LNCAP (cell line): Measurements from ENCODE around the gene CAMK2N1.

Source experiments
- CTCF ChIP-seq: fragments of 450-650 bp; IDR thresholded peaks from 2 replicates; pipeline ENCODE4 v1.5.1; 2017; ENCODE audit warnings: mild to moderate bottlenecking

CAMK2N1 gene

GRCh38 chr1:20499718-20500117 lies 13.7 kb upstream of the CAMK2N1 start:
- no peak for TF ChIP-seq CTCF

- no peak for TF ChIP-seq CTCF
These were observed 13.1 kb upstream of the CAMK2N1 start for GRCh38 chr1:20499105-20499504.

GRCh38 chr1:20498116-20498515 lies 12.1 kb upstream of the CAMK2N1 start:
- no peak for TF ChIP-seq CTCF

- TF ChIP-seq CTCF, result no peak
These were observed 11.5 kb upstream of the CAMK2N1 start for GRCh38 chr1:20497506-20497905.

- TF ChIP-seq CTCF, result no peak
These were observed 10.2 kb upstream of the CAMK2N1 start for GRCh38 chr1:20496241-20496661.

- no peak for TF ChIP-seq CTCF
These were observed 9.7 kb upstream of the CAMK2N1 start for GRCh38 chr1:20495661-20496060.

- TF ChIP-seq CTCF, result no peak
These were observed 8.8 kb upstream of the CAMK2N1 start for GRCh38 chr1:20494609-20495311.
